Heart left ventricle (tissue), 16 donors: ENCODE measurements around the gene IGF1R. TPM values are rescaled to one million over a fixed set of nuclear protein-coding genes. Genes with fewer than 3 reads are reported as not detected.

Source experiments
- ATAC-seq, 4 donors: fragments of 200-7000 bp; cut with Tn5 transposase; one replicate each; pipeline ENCODE4 v1.9.1; 2020 to 2022; ENCODE audit warnings: moderate library complexity in 4 of 4, mild to moderate bottlenecking in 3 of 4, moderate number of reproducible peaks in 1 of 4
- DNase-seq, 5 donors: peaks; one replicate each; pipeline ENCODE4 v3.0.0-alpha.2; 2020
- H3K27ac ChIP-seq, 12 donors: fragments of 200-600 bp; sonication (generic) in 4 of 12; one replicate each; pipeline versions ENCODE4 v1.5.0 to v1.8.0; 2016 to 2022; ENCODE audit warnings: mild to moderate bottlenecking in 2 of 12
- H3K27me3 ChIP-seq, 9 donors: fragments of 200-600 bp; sonication (generic) in 2 of 9; one replicate each; pipeline versions ENCODE4 v1.5.1 to v1.8.0; 2016 to 2022; ENCODE audit warnings: mild to moderate bottlenecking in 3 of 9
- H3K36me3 ChIP-seq, 9 donors: fragments of 200-600 bp; sonication (generic) in 2 of 9; one replicate each; pipeline versions ENCODE4 v1.5.0 to v1.8.0; 2018 to 2022; ENCODE audit warnings: mild to moderate bottlenecking in 2 of 9
- H3K4me1 ChIP-seq, 12 donors: fragments of 200-600 bp; sonication (generic) in 4 of 12; one replicate each; pipeline versions ENCODE4 v1.5.0 to v1.8.0; 2016 to 2022; ENCODE audit warnings: mild to moderate bottlenecking in 3 of 12
- H3K4me3 ChIP-seq, 12 donors: fragments of 200-600 bp; sonication (generic) in 4 of 12; one replicate each; pipeline versions ENCODE4 v1.5.0 to v1.8.0; 2017 to 2022; ENCODE audit warnings: mild to moderate bottlenecking in 9 of 12, moderate library complexity in 4 of 12
- H3K9me3 ChIP-seq, 12 donors: fragments of 200-600 bp; sonication (generic) in 4 of 12; one replicate each; pipeline versions ENCODE4 v1.5.0 to v1.8.0; 2016 to 2022; ENCODE audit warnings: mild to moderate bottlenecking in 1 of 12
- POLR2A ChIP-seq, 2 donors: fragments of 450-650 bp; IDR thresholded peaks; one replicate each; pipeline ENCODE4 v1.6.1; 2017; ENCODE audit warnings: antibody characterized with exemption in 2 of 2, mild to moderate bottlenecking in 2 of 2, moderate library complexity in 2 of 2
- WGBS, 4 donors: extraction: QIAGEN DNeasy Blood & Tissue Kit in 2 of 4; methylation state at CpG; one replicate each; pipeline versions ENCODE4 v1.1.5 to v1.1.7; 2013 to 2018; 5-methylcytosine and 5-hydroxymethylcytosine counted together
- intact Hi-C, 10 donors: fragments of 100-400 bp; cut with DNase I; formaldehyde crosslinking; loops; one replicate each; pipeline versions ENCODE4 v1.11.1 to v1.14.2; 2022
- polyA plus RNA-seq, 2 donors: library from polyadenylated mRNA; stranded (reverse); fragments of 200-250 nt; gene quantifications; one replicate each; pipeline ENCODE4 v1.2.3, GENCODE V29; 2013
- total RNA-seq, 9 donors: library from RNA; depleted of rRNA in 2 of 9; stranded (reverse); fragments of >200 nt in 2 of 9; fragmentation: NEBNext Ultra II Directional in 3 of 9; extraction: Animal tissue kit (Norgen Biotek cat#: 25700) in 3 of 9; gene quantifications; one replicate each; pipeline versions ENCODE4 v1.1.0 to v1.2.4, GENCODE V29; 2016 to 2023
- TF ChIP-seq, protein P1 (sequence below), 12 donors: fragments of 200-600 bp; sonication (generic) in 4 of 12; IDR thresholded peaks; one replicate each; pipeline versions ENCODE4 v1.5.0 to v1.8.0; 2018 to 2022; ENCODE audit warnings: antibody characterized with exemption in 12 of 12, mild to moderate bottlenecking in 5 of 12
- donor health status: ischemic (EF 13 %, LVEDD 7.1; RV severe dilation, severe dysfunction).
- donor health status: healthy with polysubstance abuse.
- donor health status: DM: no; HTN: yes; CAD: no.
- donor health status: DM: no; HTN: no; CAD: no.
- donor health status: ischemic (EF 25% LVEDD 6.9; RV normal size, moderate dysfunction).
- donor health status: ischemic (EF 25% LVEDD 5.7; RV mildly dilated, moderate dysfunction).
- donor health status: healthy.
- donor health status: DM: yes; HTN: yes; CAD: no.
- donor health status: ischemic (EF 35%, LVEDD 5.7; RV mildly dilated, moderate dysfunction).
- donor health status: nonischemic (EF 11% LVEDD 7.7; RV severe dilation, severe dysfunction).
- donor health status: DM: yes; HTN: yes; CAD: no.
- donor health status: PGD.
- donor health status: ischemic (EF 29% LVEDD 5.4; RV normal size, mild dysfunction).
- donor health status: nonischemic (EF 23%, LVEDD 6.1; RV moderate dilation, normal function).

The IGF1R gene
- total and polyA plus RNA-seq, 11 donors: 7.4 to 93.1 (median 40.5) TPM

DNA sequence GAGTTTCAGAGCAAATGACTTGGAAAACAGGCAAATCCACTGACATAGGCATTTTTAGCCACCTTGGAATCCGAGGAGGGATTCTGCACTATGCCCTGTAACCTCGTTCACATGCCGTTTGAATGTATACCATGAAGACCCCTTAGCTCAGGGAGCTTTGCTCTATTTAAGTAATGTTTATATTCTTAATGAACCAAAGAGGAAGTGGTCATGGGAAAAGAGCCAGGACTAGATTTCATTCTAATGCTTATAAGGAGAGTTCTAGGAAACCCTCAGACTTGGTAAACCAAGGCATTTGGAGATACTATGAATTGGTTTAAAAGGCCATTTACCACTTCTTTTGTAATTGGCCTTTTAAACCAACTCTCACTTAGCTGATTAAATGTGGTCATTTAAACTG lies 178.9 kb downstream of the IGF1R start:
- intact Hi-C loops: no loop called here
- Histone ChIP-seq H3K9me3 (peaks cover 0 to 53% (median 37%) of the 10 kb centered on the region in 12 donors), H3K4me3 (no peak overlapping the region), H3K4me1 (peaks cover 0 to 25% (median 10%) of the 10 kb centered on the region in 12 donors), H3K36me3 (peaks cover 0 to 14% (median 0%) of the 10 kb centered on the region in 9 donors), H3K27me3 (no peaks in the 10 kb centered on the region), H3K27ac (no peak overlapping the region)
- WGBS, 4 donors: 72 to 78% (median 76%) methylated on average over 3 of the region's 3 CpGs
- TF ChIP-seq, protein P1, sequence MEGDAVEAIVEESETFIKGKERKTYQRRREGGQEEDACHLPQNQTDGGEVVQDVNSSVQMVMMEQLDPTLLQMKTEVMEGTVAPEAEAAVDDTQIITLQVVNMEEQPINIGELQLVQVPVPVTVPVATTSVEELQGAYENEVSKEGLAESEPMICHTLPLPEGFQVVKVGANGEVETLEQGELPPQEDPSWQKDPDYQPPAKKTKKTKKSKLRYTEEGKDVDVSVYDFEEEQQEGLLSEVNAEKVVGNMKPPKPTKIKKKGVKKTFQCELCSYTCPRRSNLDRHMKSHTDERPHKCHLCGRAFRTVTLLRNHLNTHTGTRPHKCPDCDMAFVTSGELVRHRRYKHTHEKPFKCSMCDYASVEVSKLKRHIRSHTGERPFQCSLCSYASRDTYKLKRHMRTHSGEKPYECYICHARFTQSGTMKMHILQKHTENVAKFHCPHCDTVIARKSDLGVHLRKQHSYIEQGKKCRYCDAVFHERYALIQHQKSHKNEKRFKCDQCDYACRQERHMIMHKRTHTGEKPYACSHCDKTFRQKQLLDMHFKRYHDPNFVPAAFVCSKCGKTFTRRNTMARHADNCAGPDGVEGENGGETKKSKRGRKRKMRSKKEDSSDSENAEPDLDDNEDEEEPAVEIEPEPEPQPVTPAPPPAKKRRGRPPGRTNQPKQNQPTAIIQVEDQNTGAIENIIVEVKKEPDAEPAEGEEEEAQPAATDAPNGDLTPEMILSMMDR (IDR thresholded peaks at IDR 0.05): no peak
- no peak for TF ChIP-seq POLR2A (IDR thresholded peaks at IDR 0.05)
- ATAC-seq (no peak), DNase-seq (no peak)

DNA sequence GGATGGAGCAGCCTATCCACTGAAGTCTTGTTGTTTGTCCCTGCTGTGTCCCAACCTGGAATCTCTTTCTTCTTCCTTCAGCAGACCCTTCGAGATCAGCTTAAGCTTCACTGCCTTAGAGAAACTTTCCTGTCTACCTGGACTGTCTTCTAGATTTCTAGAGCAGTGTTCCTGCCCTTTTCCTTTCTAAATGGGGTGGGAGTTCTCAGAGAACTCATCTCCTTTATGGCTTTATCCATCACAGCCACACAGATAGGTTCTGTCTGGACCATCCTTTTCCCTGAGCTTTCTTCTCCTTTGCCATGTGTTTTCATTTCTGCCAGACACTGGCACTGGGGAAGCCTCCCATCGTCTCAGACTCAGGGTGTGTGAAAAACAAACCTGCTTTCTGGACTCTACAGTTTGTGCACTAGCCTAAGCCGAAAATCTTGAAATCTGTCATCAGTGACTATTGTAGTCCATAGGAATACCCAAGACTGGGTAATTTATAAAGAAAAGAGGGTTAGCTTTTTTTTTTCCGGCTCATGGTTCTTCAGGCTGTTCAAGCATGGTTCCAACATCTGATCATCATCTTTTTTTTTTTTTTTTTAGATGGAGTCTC lies 181.8 kb downstream of the IGF1R start:
- Histone ChIP-seq H3K27ac (no peak overlapping the region), H3K36me3 (peaks cover 0 to 14% (median 0%) of the 10 kb centered on the region in 9 donors), H3K4me1 (peaks cover 0 to 3% (median 0%) of the 10 kb centered on the region in 12 donors), H3K9me3 (peaks cover 0 to 74% (median 38%) of the 10 kb centered on the region in 12 donors), H3K27me3 (no peaks in the 10 kb centered on the region), H3K4me3 (no peak overlapping the region)
- DNase-seq (no peak), ATAC-seq (no peak)
- intact Hi-C loops: no loop called here
- TF ChIP-seq POLR2A (IDR thresholded peaks at IDR 0.05): no peak
- TF ChIP-seq, protein P1 (IDR thresholded peaks at IDR 0.05): no peak
- 96 to 98% (median 97%) methylated on average over 4 of the region's 4 CpGs for WGBS, 4 donors

DNA sequence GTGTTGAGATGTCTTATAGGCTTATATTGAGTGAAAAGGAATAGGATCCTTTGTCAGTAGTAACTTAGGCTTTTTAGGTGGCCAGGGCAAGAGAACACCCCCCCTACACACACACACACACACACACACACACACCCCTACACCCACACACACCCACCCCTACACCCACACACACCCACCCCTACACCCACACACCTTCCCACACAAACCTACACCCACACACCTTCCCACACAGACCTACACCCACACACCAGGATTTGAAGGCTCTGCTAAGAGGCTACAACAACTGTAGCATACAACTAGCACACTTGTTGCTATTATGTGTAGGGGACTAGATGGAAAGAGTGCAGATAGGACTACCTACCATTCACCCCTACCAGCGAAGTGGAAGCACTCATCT lies 186.6 kb downstream of the IGF1R start:
- intact Hi-C loops: no loop called here

DNA sequence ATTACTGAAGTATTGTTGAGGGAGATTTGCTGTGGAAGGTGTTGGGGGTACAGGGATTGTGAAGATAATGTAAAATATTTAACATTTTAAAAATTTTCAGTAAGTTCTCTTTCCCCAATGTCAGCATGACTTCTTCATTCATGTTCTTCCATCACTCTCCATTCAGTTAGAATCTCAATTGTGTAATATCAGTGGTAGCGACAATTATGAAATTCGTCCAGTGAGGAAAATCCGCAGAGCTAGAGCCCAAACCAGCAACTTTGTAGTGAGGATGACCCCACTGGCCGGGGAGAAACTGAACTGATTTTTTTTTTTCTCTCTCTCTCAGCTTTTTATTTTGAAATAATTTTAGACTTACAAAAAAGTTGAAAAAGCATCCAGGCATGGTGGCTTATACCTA lies 187.5 kb downstream of the IGF1R start:
- peaks cover 0 to 23% (median 6%) of the 10 kb centered on the region in 12 donors for H3K4me1 ChIP-seq
- H3K27me3 ChIP-seq: no peaks in the 10 kb centered on the region
- peaks cover 0 to 41% (median 14%) of the 10 kb centered on the region in 12 donors for H3K9me3 ChIP-seq
- 80 to 92% (median 86%) methylated on average over 4 of the region's 4 CpGs for WGBS, 4 donors
- no peak overlapping the region for H3K4me3 ChIP-seq
- TF ChIP-seq, protein P1 (IDR thresholded peaks at IDR 0.05): no peak
- DNase-seq: no peak
- ATAC-seq: no peak
- intact Hi-C loops: no loop called here
- peaks cover 0 to 5% (median 0%) of the 10 kb centered on the region in 9 donors for H3K36me3 ChIP-seq
- no peak overlapping the region for H3K27ac ChIP-seq

More for the DNA sequence above, 186.6 kb downstream of the IGF1R start:
- ATAC-seq (peak in 1 of 4 donors; percentile 6), DNase-seq (no peak)
- Histone ChIP-seq H3K4me3 (no peak overlapping the region), H3K27ac (no peak overlapping the region), H3K27me3 (no peaks in the 10 kb centered on the region), H3K9me3 (peaks cover 0 to 50% (median 23%) of the 10 kb centered on the region in 12 donors), H3K4me1 (peaks cover 0 to 20% (median 5%) of the 10 kb centered on the region in 12 donors), H3K36me3 (peaks cover 0 to 14% (median 0%) of the 10 kb centered on the region in 9 donors)
- WGBS, 4 donors: 87 to 95% (median 91%) methylated on average over 1 of the region's 1 CpG
- TF ChIP-seq POLR2A (IDR thresholded peaks at IDR 0.05): no peak
- TF ChIP-seq, protein P1 (IDR thresholded peaks at IDR 0.05): no peak
